Adrenal gland (tissue), 12 donors: ENCODE measurements around the gene RANBP3L. TPM values are rescaled to one million over a fixed set of nuclear protein-coding genes. Genes with fewer than 3 reads are reported as not detected.

Source experiments
- DNase-seq, 7 donors: peaks; one replicate each; pipeline ENCODE4 v3.0.0-alpha.2; 2019 to 2020
- H3K27ac ChIP-seq, 5 donors: fragments of 200-600 bp; sonication (generic) in 4 of 5; 1 replicate in 3 of 5; 2 replicates in 2 of 5; pipeline versions ENCODE4 v1.5.1 to v1.8.0; 2016 to 2020; ENCODE audit warnings: mild to moderate bottlenecking in 1 of 5
- H3K27me3 ChIP-seq: fragments of 200-600 bp; 2 replicates; pipeline ENCODE4 v1.8.0; 2021
- H3K36me3 ChIP-seq, 2 donors: fragments of 200-600 bp; replicated peaks in 1 of 2; 1 replicate in 1 of 2; 2 replicates in 1 of 2; pipeline versions ENCODE4 v1.5.1 to v1.8.0; 2018 to 2022
- H3K4me1 ChIP-seq, 2 donors: fragments of 200-600 bp; replicated peaks in 1 of 2; 1 replicate in 1 of 2; 2 replicates in 1 of 2; pipeline versions ENCODE4 v1.5.1 to v1.8.0; 2018 to 2021
- H3K4me3 ChIP-seq, 4 donors: fragments of 200-600 bp; sonication (generic) in 3 of 4; one replicate each; pipeline ENCODE4 v1.5.1; 2016 to 2018
- H3K9me3 ChIP-seq, 3 donors: fragments of 200-600 bp; sonication (generic) in 1 of 3; replicated peaks in 1 of 3; 1 replicate in 2 of 3; 2 replicates in 1 of 3; pipeline versions ENCODE4 v1.5.1 to v1.8.0; 2016 to 2021
- POLR2A ChIP-seq, 2 donors: fragments of 450-650 bp; IDR thresholded peaks; one replicate each; pipeline ENCODE4 v1.6.1; 2017; ENCODE audit warnings: antibody characterized with exemption in 2 of 2, mild to moderate bottlenecking in 2 of 2, moderate library complexity in 1 of 2
- WGBS, 4 donors: extraction: QIAGEN DNeasy Blood & Tissue Kit in 2 of 4; methylation state at CpG; one replicate each; pipeline versions ENCODE4 v1.1.5 to v1.1.7; 2013 to 2017; 5-methylcytosine and 5-hydroxymethylcytosine counted together
- intact Hi-C, 2 donors: fragments of 100-400 bp; cut with DNase I; formaldehyde crosslinking; loops; one replicate each; pipeline versions ENCODE4 v1.14.1 to v1.15.0; 2022 to 2023
- polyA plus RNA-seq, 3 donors: library from polyadenylated mRNA; stranded (reverse); fragments of 200-250 nt in 2 of 3; fragments of 350-450 nt in 1 of 3; fragmentation: Illumina TruSeq in 1 of 3; extraction: RNeasy Lipid Tissue Mini Kit (QIAGEN cat#74804) in 1 of 3; gene quantifications; one replicate each; pipeline ENCODE4 v1.2.3, GENCODE V29; 2013 to 2014
- total RNA-seq, 9 donors: library from RNA; depleted of rRNA in 4 of 9; stranded (reverse); fragments of >200 nt in 4 of 9; fragments of 120-200 nt in 1 of 9; fragmentation: NEBNext Ultra II Directional in 1 of 9; extraction: Animal tissue kit (Norgen Biotek cat#: 25700) in 1 of 9; gene quantifications; one replicate each; pipeline versions ENCODE4 v1.1.0 to v1.2.4, GENCODE V29; 2013 to 2023
- TF ChIP-seq, protein P1 (sequence below), 6 experiments: fragments of 450-650 bp in 4 of 6; fragments of 200-600 bp in 2 of 6; sonication (generic) in 1 of 6; IDR thresholded peaks; 1 replicate in 5 of 6; 2 replicates in 1 of 6; pipeline versions ENCODE4 v1.5.1 to v1.8.0; 2016 to 2021; ENCODE audit warnings: antibody characterized with exemption in 6 of 6, mild to moderate bottlenecking in 2 of 6, moderate library complexity in 1 of 6
- donor health status: healthy with polysubstance abuse.
- donor health status: Bipolar disorder and iron deficiency.
- donor health status: DM: yes; HTN: yes; CAD: no.
- donor health status: DM: no; HTN: no; CAD: no.
- donor health status: DM: no; HTN: no; CAD: no.
- donor health status: DM: yes; HTN: yes; CAD: no.

Gene RANBP3L
- total and polyA plus RNA-seq, 12 donors: 0.30 to 21.6 (median 1.6) TPM

GRCh38 chr5:36243653-36244052 lies 58.0 kb downstream of the RANBP3L start:
- no peak overlapping the region for H3K27ac ChIP-seq
- H3K36me3 ChIP-seq: no peaks in the 10 kb centered on the region
- TF ChIP-seq, protein P1, sequence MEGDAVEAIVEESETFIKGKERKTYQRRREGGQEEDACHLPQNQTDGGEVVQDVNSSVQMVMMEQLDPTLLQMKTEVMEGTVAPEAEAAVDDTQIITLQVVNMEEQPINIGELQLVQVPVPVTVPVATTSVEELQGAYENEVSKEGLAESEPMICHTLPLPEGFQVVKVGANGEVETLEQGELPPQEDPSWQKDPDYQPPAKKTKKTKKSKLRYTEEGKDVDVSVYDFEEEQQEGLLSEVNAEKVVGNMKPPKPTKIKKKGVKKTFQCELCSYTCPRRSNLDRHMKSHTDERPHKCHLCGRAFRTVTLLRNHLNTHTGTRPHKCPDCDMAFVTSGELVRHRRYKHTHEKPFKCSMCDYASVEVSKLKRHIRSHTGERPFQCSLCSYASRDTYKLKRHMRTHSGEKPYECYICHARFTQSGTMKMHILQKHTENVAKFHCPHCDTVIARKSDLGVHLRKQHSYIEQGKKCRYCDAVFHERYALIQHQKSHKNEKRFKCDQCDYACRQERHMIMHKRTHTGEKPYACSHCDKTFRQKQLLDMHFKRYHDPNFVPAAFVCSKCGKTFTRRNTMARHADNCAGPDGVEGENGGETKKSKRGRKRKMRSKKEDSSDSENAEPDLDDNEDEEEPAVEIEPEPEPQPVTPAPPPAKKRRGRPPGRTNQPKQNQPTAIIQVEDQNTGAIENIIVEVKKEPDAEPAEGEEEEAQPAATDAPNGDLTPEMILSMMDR (IDR thresholded peaks at IDR 0.05): no peak
- no peak for TF ChIP-seq POLR2A (IDR thresholded peaks at IDR 0.05)
- peaks cover 25 to 28% of the 10 kb centered on the region in 2 donors for H3K4me1 ChIP-seq
- WGBS, 4 donors: 93 to 96% (median 96%) methylated on average over 1 of the region's 1 CpG
- H3K9me3 ChIP-seq: no peaks in the 10 kb centered on the region
- no peak for DNase-seq
- intact Hi-C loops: no loop called here
- no peaks in the 10 kb centered on the region for H3K27me3 ChIP-seq
- H3K4me3 ChIP-seq: no peak overlapping the region

GRCh38 chr5:36242534-36243485 lies 58.9 kb downstream of the RANBP3L start:
- Histone ChIP-seq H3K27ac (peak overlapping the region; percentile 62 to 100 (median 93)), H3K4me3 (peak overlapping the region in 3 of 4 donors; percentile 2 to 93 (median 64)), H3K9me3 (no peaks in the 10 kb centered on the region), H3K4me1 (peaks cover 29 to 37% of the 10 kb centered on the region in 2 donors), H3K27me3 (no peaks in the 10 kb centered on the region), H3K36me3 (no peaks in the 10 kb centered on the region)
- TF ChIP-seq, protein P1 (IDR thresholded peaks at IDR 0.05): no peak
- no peak for TF ChIP-seq POLR2A (IDR thresholded peaks at IDR 0.05)
- intact Hi-C loops: no loop called here
- 63 to 72% (median 66%) methylated on average over 10 to 24 of the region's 24 CpGs for WGBS, 4 donors
- peak; percentile 7 to 62 (median 21) for DNase-seq

- H3K9me3 ChIP-seq: no peaks in the 10 kb centered on the region
- H3K27ac ChIP-seq: peak within 1 kb of the TSS; percentile 86 to 100 (median 93)
- peak; percentile 96 to 98 (median 98) for DNase-seq
- peak; percentile 84 to 91 for TF ChIP-seq POLR2A (IDR thresholded peaks at IDR 0.05)
- TF ChIP-seq, protein P1 (IDR thresholded peaks at IDR 0.05): peak; percentile 61 to 77 (median 70)
- intact Hi-C loops: no loop called here
- H3K36me3 ChIP-seq: no peaks in the 10 kb centered on the region
- 0 to 1% (median 0%) methylated on average over 36 to 100 of the region's 100 CpGs for WGBS, 4 donors
- peaks cover 29 to 46% of the 10 kb centered on the region in 2 donors for H3K4me1 ChIP-seq
- H3K27me3 ChIP-seq: no peaks in the 10 kb centered on the region
- peak within 1 kb of the TSS; percentile 64 to 93 (median 72) for H3K4me3 ChIP-seq
Observed at GRCh38 chr5:36241631-36242533, 59.8 kb downstream of the RANBP3L start, which contains the start of gene NADK2. NADK2 (minus strand) TSS chr5:36241925; CDS start chr5:36241798, 127 bp downstream.
